ENCODE measurements around the gene P2RX2.

DNA sequence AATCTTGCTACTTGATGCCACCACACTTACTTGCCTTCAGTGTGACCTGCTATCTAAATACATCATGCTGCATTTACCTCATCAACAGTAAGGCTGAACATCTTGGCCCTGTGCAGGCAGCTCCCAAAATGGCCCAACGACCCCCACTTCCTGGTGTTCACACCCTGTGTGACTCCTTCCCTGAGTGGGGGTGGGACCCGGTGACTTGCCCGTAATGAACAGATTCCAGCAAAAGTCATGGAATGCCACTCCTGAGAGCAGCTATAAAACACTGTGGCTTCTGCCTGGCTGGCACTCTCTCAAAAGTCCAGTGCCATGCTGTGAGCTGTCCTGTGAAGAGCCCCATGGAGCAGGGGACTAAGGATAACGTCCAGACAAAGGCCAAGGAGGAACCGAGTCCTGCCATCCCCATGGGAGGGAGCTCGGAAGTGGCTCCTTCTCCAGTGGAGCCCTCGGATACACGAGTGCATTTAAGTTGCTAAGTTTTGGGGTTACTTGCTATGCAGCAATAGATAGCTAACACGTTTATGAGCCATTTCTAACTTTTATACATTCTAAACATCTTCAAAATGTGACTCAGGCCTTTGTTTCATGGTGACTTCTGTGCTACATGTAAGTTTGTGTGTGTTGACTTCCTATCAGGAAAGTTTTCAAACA lies 33.0 kb downstream of the P2RX2 start:
- TF ChIP-seq, protein P1, sequence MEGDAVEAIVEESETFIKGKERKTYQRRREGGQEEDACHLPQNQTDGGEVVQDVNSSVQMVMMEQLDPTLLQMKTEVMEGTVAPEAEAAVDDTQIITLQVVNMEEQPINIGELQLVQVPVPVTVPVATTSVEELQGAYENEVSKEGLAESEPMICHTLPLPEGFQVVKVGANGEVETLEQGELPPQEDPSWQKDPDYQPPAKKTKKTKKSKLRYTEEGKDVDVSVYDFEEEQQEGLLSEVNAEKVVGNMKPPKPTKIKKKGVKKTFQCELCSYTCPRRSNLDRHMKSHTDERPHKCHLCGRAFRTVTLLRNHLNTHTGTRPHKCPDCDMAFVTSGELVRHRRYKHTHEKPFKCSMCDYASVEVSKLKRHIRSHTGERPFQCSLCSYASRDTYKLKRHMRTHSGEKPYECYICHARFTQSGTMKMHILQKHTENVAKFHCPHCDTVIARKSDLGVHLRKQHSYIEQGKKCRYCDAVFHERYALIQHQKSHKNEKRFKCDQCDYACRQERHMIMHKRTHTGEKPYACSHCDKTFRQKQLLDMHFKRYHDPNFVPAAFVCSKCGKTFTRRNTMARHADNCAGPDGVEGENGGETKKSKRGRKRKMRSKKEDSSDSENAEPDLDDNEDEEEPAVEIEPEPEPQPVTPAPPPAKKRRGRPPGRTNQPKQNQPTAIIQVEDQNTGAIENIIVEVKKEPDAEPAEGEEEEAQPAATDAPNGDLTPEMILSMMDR (IDR thresholded peaks at IDR 0.05): no peak
- TF ChIP-seq POLR2AphosphoS5 (IDR thresholded peaks at IDR 0.05) (no peak), POLR2A (IDR thresholded peaks at IDR 0.05) (no peak)
